ENCODE data around the gene STRBP.
"Not testable (repeated sequence)": the region's sequence is repeated elsewhere in the genome, so short reads cannot be mapped to it uniquely, and the experiment has no call there.

Gene STRBP

DNA sequence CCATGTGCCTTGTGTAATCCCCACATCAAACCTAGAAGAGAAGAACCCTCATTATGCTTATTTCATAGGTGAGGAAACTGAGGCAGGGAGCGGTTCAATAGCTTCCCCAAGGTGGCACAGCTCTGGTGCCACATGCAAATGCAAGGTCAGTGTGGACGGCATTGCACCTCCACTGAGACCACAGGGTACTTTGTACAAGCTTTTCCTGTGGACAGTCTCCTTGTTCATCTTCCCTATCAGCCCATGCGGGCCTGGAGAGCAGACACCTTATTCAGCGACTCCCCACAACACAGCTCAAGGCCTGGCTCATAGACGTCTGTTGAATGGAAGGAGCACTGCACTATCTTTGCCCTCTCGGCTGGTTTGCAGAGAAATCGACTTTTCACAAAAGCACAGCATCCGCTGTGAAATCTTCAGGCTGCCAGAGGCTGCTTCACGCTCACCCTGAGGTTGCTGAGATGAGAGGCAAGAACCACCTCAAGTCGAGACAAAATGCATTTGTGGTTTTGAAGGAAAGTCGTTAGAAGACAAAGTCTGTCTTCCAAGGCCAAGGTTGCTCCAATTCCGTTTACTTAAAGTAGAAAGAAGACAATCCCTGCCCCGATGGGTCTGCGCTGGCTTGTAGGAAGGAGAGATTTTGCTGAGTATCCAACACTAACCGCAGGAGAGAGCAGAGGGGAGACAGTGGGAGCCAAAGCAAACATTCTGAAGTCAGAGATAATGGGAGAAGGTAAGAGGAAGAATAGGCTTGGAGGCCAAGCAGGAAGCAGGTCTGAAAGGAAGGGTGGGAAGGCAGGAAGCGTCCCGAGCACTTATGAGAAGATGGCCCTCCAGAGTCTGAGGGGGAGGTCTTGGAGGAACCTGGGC, 34.2 kb upstream of the STRBP start:
- Histone ChIP-seq H3K36me3 (ENCODE audit: control insufficient read depth, insufficient read depth, low read length) (no peaks in the 10 kb centered on the region), H3K4me1 (ENCODE audit: control insufficient read depth, insufficient read depth, low read length) (no peaks in the 10 kb centered on the region), H3K27me3 (ENCODE audit: control insufficient read depth, insufficient read depth, low read length) (no peaks in the 10 kb centered on the region), H3K4me3 (ENCODE audit: low read depth, low read length) (no peak overlapping the region), H3K9ac (ENCODE audit: low read depth, low read length) (no peak overlapping the region), H3K27ac (ENCODE audit: low read depth, low read length) (no peak overlapping the region), H3K9me3 (ENCODE audit: control insufficient read depth, insufficient read depth, low read length) (no peaks in the 10 kb centered on the region)

DNA sequence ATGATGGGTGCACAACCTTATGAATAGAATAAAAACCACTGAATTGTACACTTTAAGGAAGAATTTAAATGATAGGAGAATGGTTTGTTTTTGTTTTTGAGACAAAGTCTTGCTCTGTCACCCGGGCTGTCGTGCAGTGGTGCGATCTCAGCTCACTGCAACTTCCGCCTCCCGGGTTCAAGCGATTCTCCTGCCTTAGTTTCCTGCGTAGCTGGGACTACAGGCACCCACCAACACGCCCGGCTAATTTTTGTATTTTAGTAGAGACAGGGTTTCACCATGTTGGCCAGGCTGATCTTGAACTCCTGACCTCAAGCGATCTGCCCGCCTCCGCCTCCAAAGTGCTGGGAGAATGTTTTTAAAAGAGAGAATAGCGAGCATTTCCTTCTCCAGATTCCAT, 33.5 kb upstream of the STRBP start:
- not testable (repeated sequence) for H3K9me3 ChIP-seq (ENCODE audit: control insufficient read depth, insufficient read depth, low read length); H3K27me3 ChIP-seq (ENCODE audit: control insufficient read depth, insufficient read depth, low read length); H3K4me3 ChIP-seq (ENCODE audit: low read depth, low read length); H3K4me1 ChIP-seq (ENCODE audit: control insufficient read depth, insufficient read depth, low read length); H3K9ac ChIP-seq (ENCODE audit: low read depth, low read length); H3K36me3 ChIP-seq (ENCODE audit: control insufficient read depth, insufficient read depth, low read length); H3K27ac ChIP-seq (ENCODE audit: low read depth, low read length)

DNA sequence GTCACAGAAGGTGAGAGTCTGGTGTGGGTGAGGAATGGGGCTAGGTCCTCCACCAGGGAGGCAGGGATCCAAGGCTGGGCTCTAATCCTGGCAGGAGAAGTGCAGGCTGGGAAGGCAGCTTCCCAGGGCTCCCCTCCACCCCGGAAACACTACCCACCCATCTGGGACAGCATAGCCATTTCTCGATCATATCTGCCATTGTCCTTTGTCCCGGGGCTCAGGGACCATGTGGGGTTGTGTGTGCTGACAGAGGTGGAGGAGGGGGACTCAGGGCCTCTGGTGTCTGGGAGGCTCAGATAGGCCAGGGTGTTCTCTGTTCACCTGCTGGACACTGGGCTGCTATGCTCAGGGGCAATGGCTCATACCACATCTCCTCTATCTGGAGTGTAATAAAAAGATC, 32.2 kb upstream of the STRBP start:
- no peak overlapping the region for H3K27ac ChIP-seq (ENCODE audit: low read depth, low read length)
- 0 out of 2 replicates have a peak, but pooled peaks cover 3% of the 10 kb centered on the region for H3K4me1 ChIP-seq (ENCODE audit: control insufficient read depth, insufficient read depth, low read length)

GRCh38 chr9:123299558-123300126, 31.3 kb upstream of the STRBP start:
- H3K4me3 ChIP-seq (ENCODE audit: low read depth, low read length) = no peak overlapping the region
- no peak overlapping the region for H3K9ac ChIP-seq (ENCODE audit: low read depth, low read length)
- no peaks in the 10 kb centered on the region for H3K9me3 ChIP-seq (ENCODE audit: control insufficient read depth, insufficient read depth, low read length)
- H3K27ac ChIP-seq (ENCODE audit: low read depth, low read length) = no peak overlapping the region
- 0 out of 2 replicates have a peak, but pooled peaks cover 3% of the 10 kb centered on the region for H3K4me1 ChIP-seq (ENCODE audit: control insufficient read depth, insufficient read depth, low read length)
- no peaks in the 10 kb centered on the region for H3K27me3 ChIP-seq (ENCODE audit: control insufficient read depth, insufficient read depth, low read length)
- no peaks in the 10 kb centered on the region for H3K36me3 ChIP-seq (ENCODE audit: control insufficient read depth, insufficient read depth, low read length)

More for the DNA sequence above, 32.2 kb upstream of the STRBP start:
- no peaks in the 10 kb centered on the region for H3K9me3 ChIP-seq (ENCODE audit: control insufficient read depth, insufficient read depth, low read length)
- H3K4me3 ChIP-seq (ENCODE audit: low read depth, low read length) = no peak overlapping the region
- no peaks in the 10 kb centered on the region for H3K27me3 ChIP-seq (ENCODE audit: control insufficient read depth, insufficient read depth, low read length)
- H3K9ac ChIP-seq (ENCODE audit: low read depth, low read length) = no peak overlapping the region
- no peaks in the 10 kb centered on the region for H3K36me3 ChIP-seq (ENCODE audit: control insufficient read depth, insufficient read depth, low read length)

DNA sequence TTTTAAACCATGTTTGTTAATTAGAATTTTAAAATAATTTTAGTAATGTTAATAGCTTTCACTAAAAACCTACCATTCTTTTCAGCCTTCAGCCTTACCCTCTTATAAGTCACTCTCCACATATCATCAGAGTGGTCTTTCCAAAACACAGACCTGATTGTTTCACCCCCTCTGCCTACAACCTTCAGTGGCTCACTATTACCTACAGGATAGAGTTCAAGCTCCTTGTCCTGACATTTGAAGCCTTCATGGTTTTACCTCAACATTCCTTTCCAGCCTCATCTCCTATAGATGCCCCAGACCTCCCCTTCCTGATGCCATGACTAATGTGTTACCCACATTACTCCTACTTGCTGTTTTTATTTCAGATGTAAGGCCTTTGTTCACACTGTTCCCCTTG, 27.8 kb upstream of the STRBP start:
- H3K36me3 ChIP-seq (ENCODE audit: control insufficient read depth, insufficient read depth, low read length) = no peaks in the 10 kb centered on the region
- H3K9me3 ChIP-seq (ENCODE audit: control insufficient read depth, insufficient read depth, low read length) = no peaks in the 10 kb centered on the region
- no peaks in the 10 kb centered on the region for H3K27me3 ChIP-seq (ENCODE audit: control insufficient read depth, insufficient read depth, low read length)
- H3K9ac ChIP-seq (ENCODE audit: low read depth, low read length) = no peak overlapping the region
- no peak overlapping the region for H3K27ac ChIP-seq (ENCODE audit: low read depth, low read length)
- H3K4me3 ChIP-seq (ENCODE audit: low read depth, low read length) = no peak overlapping the region
- 0 out of 2 replicates have a peak, but pooled peaks cover 3% of the 10 kb centered on the region for H3K4me1 ChIP-seq (ENCODE audit: control insufficient read depth, insufficient read depth, low read length)

GRCh38 chr9:123291736-123292135, 23.4 kb upstream of the STRBP start:
- Histone ChIP-seq H3K27me3 (ENCODE audit: control insufficient read depth, insufficient read depth, low read length) (no peaks in the 10 kb centered on the region), H3K4me1 (ENCODE audit: control insufficient read depth, insufficient read depth, low read length) (0 out of 2 replicates have a peak, but pooled peaks cover under 1% of the 10 kb centered on the region), H3K9me3 (ENCODE audit: control insufficient read depth, insufficient read depth, low read length) (no peaks in the 10 kb centered on the region), H3K36me3 (ENCODE audit: control insufficient read depth, insufficient read depth, low read length) (no peaks in the 10 kb centered on the region), H3K27ac (ENCODE audit: low read depth, low read length) (no peak overlapping the region), H3K4me3 (ENCODE audit: low read depth, low read length) (no peak overlapping the region), H3K9ac (ENCODE audit: low read depth, low read length) (no peak overlapping the region)

DNA sequence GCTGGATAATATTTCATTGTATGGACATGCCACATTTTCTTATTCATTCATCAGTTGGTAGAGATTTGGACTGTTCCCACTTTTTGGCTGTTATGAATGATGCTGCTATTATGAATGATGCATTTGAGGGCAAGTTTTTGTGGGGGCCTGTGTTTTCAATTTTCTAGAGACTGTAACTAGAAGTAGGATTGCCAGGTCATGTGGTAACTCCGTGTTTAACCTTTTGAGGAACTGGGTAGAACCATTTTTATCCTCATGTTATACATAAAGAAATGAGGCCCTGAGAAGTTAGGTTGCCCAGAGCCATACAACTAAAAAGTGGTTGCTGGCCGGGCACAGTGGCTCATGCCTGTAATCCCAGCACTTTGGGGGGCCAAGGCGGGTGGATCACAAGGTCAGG, 22.4 kb upstream of the STRBP start:
- no peak overlapping the region for H3K9ac ChIP-seq (ENCODE audit: low read depth, low read length)
- H3K9me3 ChIP-seq (ENCODE audit: control insufficient read depth, insufficient read depth, low read length) = no peaks in the 10 kb centered on the region
- H3K4me1 ChIP-seq (ENCODE audit: control insufficient read depth, insufficient read depth, low read length) = no peaks in the 10 kb centered on the region
- H3K27me3 ChIP-seq (ENCODE audit: control insufficient read depth, insufficient read depth, low read length) = no peaks in the 10 kb centered on the region
- no peak overlapping the region for H3K4me3 ChIP-seq (ENCODE audit: low read depth, low read length)
- no peak overlapping the region for H3K27ac ChIP-seq (ENCODE audit: low read depth, low read length)
- H3K36me3 ChIP-seq (ENCODE audit: control insufficient read depth, insufficient read depth, low read length) = no peaks in the 10 kb centered on the region

DNA sequence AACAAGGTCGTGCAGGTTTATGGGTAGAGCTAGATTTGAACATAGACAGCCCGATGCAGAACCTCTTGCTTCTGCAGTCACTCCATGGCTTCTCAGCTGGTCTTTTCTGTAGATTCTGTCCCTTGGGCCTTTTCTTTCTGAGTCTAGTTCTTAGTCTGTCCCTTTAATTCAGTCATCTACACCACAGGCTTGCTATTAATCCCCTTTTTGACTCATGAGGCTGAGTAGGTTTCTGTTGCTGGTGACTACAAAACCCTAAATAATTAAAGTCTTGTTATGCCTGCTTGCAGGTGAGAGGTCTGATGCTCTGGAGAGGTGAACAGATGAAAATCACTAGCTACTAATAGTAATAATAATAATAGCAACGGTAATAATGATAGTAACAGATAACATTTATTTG, 19.3 kb upstream of the STRBP start:
- no peak overlapping the region for H3K9ac ChIP-seq (ENCODE audit: low read depth, low read length)
- no peaks in the 10 kb centered on the region for H3K4me1 ChIP-seq (ENCODE audit: control insufficient read depth, insufficient read depth, low read length)
- H3K4me3 ChIP-seq (ENCODE audit: low read depth, low read length) = no peak overlapping the region
- no peaks in the 10 kb centered on the region for H3K27me3 ChIP-seq (ENCODE audit: control insufficient read depth, insufficient read depth, low read length)
- no peak overlapping the region for H3K27ac ChIP-seq (ENCODE audit: low read depth, low read length)
- no peaks in the 10 kb centered on the region for H3K9me3 ChIP-seq (ENCODE audit: control insufficient read depth, insufficient read depth, low read length)
- H3K36me3 ChIP-seq (ENCODE audit: control insufficient read depth, insufficient read depth, low read length) = no peaks in the 10 kb centered on the region

GRCh38 chr9:123286324-123286723, 17.9 kb upstream of the STRBP start:
- H3K9me3 ChIP-seq (ENCODE audit: control insufficient read depth, insufficient read depth, low read length) = no peaks in the 10 kb centered on the region
- no peaks in the 10 kb centered on the region for H3K27me3 ChIP-seq (ENCODE audit: control insufficient read depth, insufficient read depth, low read length)
- no peaks in the 10 kb centered on the region for H3K4me1 ChIP-seq (ENCODE audit: control insufficient read depth, insufficient read depth, low read length)
- H3K9ac ChIP-seq (ENCODE audit: low read depth, low read length) = no peak overlapping the region
- no peak overlapping the region for H3K27ac ChIP-seq (ENCODE audit: low read depth, low read length)
- no peaks in the 10 kb centered on the region for H3K36me3 ChIP-seq (ENCODE audit: control insufficient read depth, insufficient read depth, low read length)
- no peak overlapping the region for H3K4me3 ChIP-seq (ENCODE audit: low read depth, low read length)

DNA sequence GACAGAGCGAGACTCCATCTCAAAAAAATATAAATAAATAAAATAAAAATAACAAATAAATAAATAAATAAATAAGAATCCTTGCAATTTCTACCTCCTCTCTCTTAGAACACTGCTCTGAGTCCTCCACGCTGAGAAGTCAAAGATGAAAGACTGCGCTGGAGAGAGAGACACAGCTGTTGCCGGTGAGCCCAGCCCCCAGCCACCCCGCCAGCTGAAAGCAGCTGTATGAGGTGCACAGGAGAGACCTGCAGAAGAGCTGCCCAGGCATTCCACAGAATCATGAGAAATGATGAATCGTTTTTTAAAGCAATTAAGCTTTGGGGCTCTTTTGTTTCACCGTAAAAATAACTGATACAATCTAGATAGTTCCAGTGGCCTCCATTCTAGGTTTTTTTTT, 16.3 kb upstream of the STRBP start:
- H3K36me3 ChIP-seq (ENCODE audit: control insufficient read depth, insufficient read depth, low read length) = no peaks in the 10 kb centered on the region
- no peaks in the 10 kb centered on the region for H3K27me3 ChIP-seq (ENCODE audit: control insufficient read depth, insufficient read depth, low read length)
- no peaks in the 10 kb centered on the region for H3K9me3 ChIP-seq (ENCODE audit: control insufficient read depth, insufficient read depth, low read length)
- H3K27ac ChIP-seq (ENCODE audit: low read depth, low read length) = no peak overlapping the region
- no peak overlapping the region for H3K4me3 ChIP-seq (ENCODE audit: low read depth, low read length)
- no peak overlapping the region for H3K9ac ChIP-seq (ENCODE audit: low read depth, low read length)
- H3K4me1 ChIP-seq (ENCODE audit: control insufficient read depth, insufficient read depth, low read length) = no peaks in the 10 kb centered on the region

- Histone ChIP-seq H3K27me3 (ENCODE audit: control insufficient read depth, insufficient read depth, low read length) (no peaks in the 10 kb centered on the region), H3K27ac (ENCODE audit: low read depth, low read length) (no peak overlapping the region), H3K9ac (ENCODE audit: low read depth, low read length) (no peak overlapping the region), H3K9me3 (ENCODE audit: control insufficient read depth, insufficient read depth, low read length) (no peaks in the 10 kb centered on the region), H3K36me3 (ENCODE audit: control insufficient read depth, insufficient read depth, low read length) (no peaks in the 10 kb centered on the region), H3K4me3 (ENCODE audit: low read depth, low read length) (no peak overlapping the region), H3K4me1 (ENCODE audit: control insufficient read depth, insufficient read depth, low read length) (no peaks in the 10 kb centered on the region)
These were observed 15.1 kb upstream of the STRBP start for GRCh38 chr9:123283455-123283854.
